GM19023 (cell line): ENCODE results near the gene IST1.

Source experiments
- ATAC-seq: cut with Tn5 transposase; IDR thresholded peaks from one replicate; pipeline ENCODE4 v1.9.1; 2021; ENCODE audit warnings: mild to moderate bottlenecking, moderate library complexity; ENCODE audit not compliant: unreplicated experiment

IST1 gene

DNA sequence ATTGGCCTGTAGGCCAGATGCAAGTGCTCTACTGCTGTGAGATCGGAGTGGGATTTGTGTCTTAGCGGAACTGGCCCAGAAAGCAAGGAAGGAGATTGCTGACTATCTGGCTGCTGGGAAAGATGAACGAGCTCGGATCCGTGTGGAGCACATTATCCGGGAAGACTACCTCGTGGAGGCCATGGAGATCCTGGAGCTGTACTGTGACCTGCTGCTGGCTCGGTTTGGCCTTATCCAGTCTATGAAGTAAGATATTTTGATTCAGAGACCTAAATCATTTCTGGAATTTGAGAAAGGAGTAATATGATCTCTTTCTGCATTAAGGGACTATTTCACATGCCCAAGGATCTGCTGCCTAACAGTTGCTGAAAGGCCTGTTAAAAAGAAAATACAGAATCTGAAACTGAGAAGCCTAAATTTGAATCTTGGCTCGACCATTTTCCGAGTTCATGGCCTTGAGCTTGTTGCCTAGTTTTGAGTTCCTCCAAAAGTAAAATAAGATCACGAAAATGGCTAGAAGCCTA is 21.1 kb downstream of the IST1 start:
- no peak for ATAC-seq

DNA sequence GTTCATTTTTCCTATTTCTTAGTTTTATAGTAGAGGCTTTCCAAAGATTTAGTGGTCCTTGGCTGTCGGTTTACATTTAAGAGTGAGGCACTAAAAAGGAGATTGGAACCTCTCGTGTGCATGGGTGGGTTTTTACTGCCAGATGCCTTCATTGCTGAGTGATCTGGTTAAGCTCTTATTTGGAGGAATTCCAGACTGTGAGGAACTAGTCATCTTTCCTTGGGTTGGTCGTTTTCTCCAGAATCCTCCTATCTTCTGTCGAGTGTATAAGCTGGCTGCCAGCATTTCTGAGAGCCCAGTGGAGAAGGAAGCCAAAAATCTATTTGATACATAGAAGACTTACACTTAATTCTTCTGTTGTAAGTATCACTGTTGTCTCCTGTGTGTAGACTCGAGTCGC is 22.6 kb downstream of the IST1 start:
- ATAC-seq: no peak

DNA sequence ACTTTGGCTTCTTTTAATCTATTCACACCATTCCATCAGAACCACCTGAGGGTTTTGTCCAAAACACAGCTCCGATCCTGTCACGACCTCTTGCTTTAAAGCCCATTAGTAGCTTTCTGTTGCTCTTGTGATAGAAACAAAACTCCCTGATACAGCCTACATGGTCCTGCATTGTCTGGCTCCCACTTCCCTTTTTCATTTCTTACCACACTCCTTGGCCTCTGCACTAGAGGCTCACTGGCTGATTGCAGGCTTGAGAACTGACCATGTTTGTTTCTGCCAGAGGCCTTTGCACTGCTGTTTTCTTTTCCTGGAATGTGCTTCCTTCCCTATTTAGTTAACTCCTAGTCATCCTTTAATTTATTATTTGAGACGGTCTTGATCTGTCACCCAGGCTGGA is 23.7 kb downstream of the IST1 start:
- ATAC-seq: no peak

DNA sequence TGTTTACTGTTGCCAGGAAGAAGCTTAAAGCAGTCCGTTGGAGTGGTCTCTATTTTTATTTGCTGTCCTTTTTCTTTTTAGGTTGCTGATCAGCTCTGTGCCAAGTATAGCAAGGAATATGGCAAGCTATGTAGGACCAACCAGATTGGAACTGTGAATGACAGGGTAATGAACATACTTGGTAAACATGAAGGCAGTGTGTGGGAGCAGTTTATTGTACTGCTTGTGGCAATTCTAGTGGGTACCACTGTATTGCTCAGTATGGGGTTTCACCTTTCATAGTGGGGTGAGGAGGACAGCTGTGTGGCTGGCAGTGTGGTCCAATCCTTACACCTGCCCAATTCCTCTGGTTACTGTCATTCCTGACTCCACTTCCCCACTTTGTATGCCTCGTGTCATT is 25.3 kb downstream of the IST1 start:
- ATAC-seq: no peak

DNA sequence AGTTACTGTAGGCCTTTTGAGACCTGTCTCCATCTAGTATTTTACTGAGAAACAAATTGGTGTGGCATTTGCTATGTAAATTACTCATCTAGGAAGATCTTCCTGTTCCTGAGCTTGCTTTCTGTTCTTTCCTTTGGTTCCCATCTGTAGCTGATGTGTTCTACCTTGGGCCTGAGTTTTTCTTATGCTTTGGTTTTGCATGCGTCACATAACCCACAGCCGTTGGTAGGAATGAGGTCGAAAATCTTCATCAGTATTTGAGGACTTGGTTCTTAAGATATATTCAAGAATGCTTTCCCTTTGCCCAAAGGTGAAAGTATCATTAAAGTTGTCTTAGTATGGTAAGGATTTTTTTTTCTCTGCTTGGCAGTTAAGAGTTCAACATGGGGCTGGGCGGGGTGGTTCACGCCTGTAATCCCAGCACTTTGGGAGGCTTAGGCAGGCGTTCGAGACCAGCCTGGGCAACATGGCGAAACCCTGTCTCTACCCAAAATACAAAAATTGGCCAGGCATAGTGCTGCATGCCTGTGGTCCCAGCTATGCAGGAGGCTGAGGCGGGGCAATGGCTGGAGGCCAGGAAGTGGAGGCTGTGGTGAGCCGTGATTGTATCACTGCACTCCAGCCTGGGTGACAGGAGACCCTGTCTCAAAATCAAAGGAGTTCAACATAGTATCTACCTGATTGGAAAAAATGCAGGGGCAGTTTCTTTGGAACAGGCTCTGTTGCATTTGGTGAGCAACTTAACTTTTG is 28.8 kb downstream of the IST1 start:
- ATAC-seq: no peak

DNA sequence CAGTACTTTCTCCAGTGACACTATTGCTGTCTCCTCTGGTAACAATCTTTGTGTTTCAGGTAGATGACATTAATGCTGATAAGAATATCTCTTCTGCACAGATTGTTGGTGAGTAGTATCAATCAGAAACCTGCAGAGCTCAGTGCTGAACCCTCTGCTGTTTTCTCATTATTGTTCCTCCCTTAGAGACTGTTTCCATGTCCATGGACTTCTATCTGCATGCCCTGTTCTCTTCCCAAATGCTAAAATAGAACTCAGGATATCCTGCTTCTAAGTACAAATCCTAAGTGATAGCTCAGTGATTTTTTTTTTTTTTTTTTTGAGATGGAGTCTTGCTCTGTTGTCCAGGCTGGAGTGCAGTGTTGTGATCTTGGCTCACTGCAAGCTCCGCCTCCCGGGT is 29.4 kb downstream of the IST1 start:
- ATAC-seq: no peak

DNA sequence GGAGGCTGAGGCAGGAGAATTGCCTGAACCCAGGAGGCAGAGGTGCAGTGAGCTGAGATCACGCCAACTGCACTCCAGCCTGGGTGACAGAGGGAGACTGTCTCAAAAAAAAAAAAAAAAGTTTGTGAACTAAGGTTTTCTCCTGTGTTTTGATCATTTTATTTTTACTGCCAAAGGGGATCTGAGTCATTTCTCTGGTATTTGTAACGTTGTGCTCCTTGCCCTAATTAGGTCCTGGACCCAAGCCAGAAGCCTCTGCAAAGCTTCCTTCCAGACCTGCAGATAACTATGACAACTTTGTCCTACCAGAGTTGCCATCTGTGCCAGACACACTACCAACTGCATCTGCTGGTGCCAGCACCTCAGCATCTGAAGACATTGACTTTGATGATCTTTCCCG is 32.1 kb downstream of the IST1 start:
- no peak for ATAC-seq

DNA sequence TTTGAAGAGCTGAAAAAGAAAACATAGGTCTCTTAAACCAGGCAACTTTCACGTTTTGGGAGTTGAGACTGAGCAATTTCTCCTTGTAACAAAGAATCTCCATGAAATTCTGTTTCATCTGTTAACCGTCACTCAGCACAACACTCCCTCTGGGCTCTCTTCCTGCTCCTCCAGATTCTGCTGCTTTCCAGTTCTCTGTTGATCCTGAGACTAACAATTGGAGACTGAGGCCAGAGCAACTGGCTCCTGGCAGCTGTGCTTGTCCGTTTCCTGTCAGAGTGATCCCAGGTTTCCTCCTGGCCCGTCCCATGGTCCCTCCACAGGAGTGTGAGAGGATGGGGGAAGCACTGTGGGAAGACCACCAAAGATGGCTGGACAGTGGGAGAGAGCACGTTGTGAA is 32.5 kb downstream of the IST1 start:
- no peak for ATAC-seq

DNA sequence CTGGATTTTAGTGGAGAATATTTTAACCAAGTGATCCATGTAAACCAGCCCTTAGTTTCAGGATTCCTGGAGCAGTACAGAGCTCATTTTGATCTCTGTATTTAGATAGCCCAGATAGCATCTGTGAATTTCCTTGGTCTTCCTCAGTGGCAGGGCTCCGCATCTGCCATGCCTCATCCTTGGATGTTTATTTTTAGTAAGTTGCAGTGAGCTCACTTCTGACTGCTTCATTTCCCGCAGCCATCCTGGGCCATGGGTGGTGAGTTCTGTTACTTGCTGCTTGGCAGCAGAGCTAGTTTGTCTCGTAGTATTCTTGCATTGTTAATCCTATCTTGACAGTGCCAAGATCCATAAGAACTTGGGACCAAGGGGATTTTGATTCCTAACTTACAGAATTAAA is 33.7 kb downstream of the IST1 start:
- no peak for ATAC-seq

DNA sequence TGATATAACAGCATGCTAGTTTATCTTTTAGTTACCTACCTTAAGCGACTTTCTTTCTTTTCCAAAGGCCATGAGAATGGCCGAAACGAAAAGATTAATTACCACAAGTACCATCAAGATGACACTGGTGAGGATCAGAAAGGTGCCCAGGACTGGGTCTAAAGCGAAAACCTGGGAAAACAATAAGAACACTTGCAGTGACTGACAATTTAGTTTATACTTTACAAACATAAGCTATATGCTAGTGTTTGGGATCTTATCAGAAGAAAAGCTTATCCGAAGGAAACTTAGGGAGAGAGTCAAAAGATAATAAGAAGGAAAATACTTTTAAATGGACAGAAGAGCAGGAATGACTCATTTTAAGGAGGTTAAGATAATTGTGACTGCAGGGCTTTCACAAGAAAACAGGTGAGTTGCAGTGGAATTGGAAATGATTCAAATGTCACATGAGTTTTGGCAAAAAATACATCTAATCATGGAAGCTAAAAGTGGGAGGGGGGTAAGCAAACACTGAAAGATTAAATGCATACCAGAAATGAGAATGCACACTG is 34.8 kb downstream of the IST1 start:
- ATAC-seq: no peak

DNA sequence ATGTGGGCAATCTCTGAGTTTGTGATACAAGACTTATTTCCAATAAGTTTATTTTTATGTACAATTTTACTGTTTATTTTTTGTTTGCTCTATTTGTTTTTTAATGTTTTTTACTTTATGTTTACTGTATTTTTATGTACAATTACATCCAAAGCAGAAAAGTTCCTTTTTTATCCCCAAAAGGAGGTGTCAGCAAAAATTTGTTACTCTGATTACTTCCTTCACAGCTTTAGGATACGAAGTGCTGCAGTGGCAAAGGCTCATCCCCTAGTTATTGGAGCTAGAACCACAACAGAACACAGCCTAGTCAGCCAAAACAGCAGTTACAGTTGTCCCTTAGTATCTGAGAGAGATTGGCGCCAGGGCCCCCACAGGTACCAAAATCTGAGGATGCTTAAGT is 35.7 kb downstream of the IST1 start:
- no peak for ATAC-seq

DNA sequence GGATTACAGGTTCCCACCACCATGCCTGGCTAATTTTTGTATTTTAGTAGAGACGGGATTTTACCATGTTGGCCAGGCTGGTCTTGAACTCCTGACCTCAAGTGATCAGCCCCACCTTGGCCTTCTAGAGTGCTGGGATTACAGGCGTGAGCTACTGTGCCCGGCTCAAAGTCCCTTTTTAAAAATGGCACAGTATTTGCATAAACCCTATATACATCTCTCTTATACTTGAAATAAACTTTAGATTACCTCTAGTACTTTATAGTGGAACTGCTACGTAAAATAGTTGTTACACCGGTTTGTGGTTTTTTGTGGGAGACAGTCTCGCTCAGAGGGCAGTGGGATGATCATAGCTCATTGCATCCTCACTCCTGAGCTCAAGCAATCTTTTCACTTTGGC is 36.3 kb downstream of the IST1 start:
- no peak for ATAC-seq

DNA sequence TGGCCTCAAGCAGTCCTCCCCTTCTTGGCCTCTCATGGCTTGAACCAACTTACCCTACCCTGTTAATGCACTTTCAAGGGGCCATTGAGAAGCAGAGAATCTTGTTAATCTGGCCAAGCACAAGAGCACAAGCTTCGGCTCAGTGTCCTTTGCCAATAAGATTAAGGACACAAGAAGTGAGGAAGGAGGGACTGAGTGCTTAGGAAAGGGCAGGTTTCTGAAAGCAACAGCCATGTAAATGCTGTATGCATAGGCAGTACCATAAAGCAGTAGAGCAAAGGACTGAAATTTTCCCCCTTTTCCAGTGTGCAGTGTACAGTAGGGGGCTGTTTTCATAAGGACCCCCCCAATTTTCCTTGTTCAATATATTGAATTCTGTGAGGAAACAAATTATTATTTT is 37.7 kb downstream of the IST1 start:
- ATAC-seq: no peak

DNA sequence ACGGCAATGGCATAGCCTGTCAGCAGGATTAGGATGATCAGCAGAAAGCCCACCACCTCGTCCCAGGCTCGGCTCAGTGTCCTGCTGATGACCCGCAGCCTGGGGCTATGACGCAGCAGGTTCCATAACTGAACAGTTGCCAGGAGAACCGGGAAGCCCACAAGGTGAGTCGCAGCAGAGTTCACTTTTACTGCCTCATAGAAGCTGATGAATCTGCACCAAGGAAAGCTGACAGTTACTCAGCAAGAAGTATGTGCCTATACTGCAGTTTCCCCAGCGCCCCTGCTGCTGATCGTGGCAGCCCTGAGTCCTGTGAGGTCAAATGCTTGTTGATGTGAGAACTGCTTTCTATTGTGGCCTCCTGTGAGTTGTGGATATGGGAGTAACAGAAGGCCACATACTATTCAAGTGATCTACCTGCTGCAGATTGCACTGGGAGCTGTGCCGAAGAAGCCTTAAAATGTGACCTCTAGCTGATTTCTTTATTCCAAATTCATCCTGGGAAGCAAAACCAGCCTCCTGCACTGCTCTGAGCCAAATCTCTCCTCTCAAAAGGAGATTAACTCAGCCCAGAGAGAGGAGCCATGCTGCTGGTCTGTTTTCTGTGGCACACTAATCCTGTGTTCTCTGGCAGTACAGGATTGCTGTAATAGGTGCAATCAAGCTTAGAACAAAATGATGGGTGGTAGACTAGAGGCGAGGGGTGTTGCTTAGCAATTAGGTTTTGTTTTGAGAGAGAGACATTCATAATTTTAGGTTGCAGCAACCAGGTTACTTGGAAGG is 38.8 kb downstream of the IST1 start:
- no peak for ATAC-seq

DNA sequence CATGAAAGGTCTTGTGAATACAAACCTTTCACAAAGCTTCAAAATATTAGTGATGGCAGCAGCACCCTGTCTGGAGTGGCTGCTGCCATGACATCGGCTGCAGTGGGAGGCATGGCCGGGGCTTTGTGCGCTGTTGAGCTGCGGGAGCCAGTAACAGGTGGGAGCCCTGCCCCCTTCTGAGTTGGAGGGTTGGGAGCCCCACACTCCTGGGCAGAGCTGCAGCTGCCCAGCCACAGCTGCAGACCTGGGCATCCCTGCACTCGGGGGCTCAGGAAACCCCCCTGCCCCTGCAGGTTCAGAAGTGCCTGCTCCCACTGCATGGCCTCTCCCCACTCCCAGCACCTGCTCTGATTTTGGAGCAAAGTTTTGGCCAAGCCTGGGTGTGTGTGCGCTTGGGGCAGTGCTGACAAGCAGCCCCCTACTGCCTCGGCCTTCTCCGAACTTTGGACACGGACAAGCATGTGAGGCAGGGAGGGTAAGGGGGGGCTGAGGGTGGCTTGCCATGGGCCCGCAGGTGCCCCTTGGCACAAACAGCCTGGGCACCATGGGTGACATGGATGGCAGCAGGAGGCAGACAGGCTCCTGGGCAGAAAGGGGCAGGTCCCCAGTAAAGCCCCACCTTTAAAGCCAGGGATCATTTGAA is 42.7 kb downstream of the IST1 start:
- ATAC-seq: no peak

DNA sequence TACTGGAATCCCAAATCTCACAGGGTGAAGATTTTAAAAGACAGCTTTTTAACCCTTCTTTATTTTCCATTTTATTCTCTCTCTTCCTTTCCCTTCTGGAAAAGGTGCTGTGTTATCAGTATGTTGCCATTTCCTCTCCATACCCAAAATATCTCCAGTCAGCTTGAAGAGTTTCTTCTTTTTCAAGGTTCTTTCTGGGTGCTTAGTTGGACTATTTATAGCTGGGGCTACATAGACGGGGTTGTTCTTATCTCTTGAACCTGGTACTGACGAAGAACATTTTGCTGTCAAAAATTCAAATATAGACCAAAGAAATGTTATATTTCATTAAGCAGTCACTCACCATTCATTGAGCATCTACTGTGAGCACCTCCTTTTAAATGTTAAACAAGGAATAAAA is 48.6 kb downstream of the IST1 start:
- no peak for ATAC-seq

DNA sequence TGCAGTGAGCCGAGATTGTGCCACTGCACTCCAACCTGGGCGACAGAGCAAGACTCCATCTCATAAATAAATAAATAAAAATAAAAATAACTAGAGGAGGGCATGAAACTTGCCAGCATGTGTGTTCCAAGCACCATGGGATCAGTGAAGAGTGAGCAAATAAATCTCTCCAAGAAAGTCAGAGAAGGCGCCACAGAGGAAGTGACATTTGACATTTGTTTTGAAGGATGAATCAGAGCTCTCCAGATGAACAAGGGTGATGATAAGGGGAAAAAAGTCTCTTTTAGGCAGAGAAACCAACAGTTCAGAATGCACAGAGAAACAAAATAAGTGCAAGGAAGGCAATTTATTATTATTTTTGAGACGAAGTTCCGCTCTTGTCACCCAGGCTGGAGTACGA is 50.3 kb downstream of the IST1 start:
- no peak for ATAC-seq

DNA sequence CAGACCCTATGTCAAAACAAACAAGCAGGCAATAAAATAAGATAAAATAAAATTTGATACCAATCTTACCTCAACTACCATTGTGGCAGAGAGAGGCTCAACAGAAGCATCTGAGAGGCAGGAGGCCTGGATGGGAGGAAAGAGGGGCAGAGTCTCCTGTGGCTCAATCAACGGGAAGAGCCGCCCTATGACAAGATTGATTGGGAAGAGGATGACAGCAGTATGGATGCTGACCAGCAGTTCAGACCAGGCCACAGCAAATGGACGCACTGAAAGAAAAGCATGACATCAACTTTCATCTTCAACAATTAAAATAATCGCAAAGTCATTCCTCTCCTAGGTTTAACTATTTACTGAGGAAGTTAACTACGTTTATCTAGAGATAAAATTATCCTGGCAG is 57.5 kb downstream of the IST1 start:
- no peak for ATAC-seq

DNA sequence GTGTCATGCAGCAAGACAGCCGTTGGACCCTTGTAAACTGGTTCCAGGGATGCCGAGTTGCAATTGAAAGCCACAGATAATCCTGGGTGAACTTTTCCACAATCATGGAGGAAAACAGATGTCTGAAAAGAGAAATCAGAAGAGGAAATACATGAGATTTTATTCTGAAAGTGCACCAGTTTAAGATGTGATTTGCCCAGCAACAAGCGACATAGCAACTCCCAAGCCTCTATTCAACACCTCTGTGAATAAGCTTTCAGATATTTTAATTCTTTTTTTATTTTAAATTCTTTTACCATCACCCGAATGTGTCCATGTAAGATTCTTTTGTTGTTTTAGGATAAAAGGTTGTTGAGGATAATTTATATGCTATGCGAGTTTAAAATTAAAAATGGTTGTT is 58.8 kb downstream of the IST1 start:
- ATAC-seq: no peak

DNA sequence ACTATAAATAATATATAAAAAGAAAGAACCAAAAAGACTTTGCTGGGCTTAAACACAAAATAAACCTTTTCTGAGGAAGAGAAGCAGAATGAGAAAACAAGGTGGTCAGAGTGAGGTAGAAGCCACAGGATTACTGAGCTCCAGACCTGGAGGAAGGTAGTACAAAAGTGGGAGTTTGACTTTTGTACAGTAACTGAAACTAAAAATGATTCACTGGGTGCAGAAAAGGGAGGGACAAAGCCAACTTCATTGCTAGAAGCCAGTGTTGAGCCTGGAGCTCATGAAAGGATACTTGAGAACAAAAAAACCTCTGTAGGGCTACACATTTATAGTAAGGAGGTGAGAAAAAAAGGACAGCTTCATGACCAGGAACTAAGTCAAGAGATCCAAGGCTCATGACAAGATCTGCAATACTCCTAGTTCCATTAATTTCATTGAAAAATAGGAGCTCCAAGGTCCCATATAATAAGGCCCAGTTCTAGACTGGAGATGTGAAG is 59.4 kb downstream of the IST1 start:
- no peak for ATAC-seq

DNA sequence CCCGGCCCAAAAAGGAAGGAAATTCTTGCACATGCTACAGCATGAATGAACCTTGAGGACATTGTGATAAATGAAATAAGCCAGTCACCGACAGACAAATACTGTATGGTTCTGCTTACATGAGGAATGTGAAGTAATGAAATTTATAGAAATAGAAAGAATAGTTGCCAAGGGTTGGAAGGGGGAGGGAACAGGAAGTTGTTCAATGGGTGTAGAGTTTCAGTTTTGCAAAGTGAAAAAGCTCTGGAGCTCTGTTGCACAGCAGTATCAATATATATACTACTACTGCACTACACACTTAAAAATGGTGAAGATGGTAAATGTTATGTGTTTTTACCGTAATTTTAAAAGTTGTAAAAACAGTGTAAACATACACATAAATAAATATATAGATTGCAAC is 61.2 kb downstream of the IST1 start:
- no peak for ATAC-seq
